Heart left ventricle (tissue), 16 donors: Measurements from ENCODE around the gene DNMT1. TPM values are rescaled to one million over a fixed set of nuclear protein-coding genes. Genes with fewer than 3 reads are reported as not detected.
"Not testable (repeated sequence)": the region's sequence is repeated elsewhere in the genome, so short reads cannot be mapped to it uniquely, and the experiment has no call there.

Experiments used
- ATAC-seq, 4 donors: fragments of 200-7000 bp; cut with Tn5 transposase; one replicate each; pipeline ENCODE4 v1.9.1; 2020 to 2022; ENCODE audit warnings: moderate library complexity in 4 of 4, mild to moderate bottlenecking in 3 of 4, moderate number of reproducible peaks in 1 of 4
- DNase-seq, 5 donors: peaks; one replicate each; pipeline ENCODE4 v3.0.0-alpha.2; 2020
- H3K27ac ChIP-seq, 12 donors: fragments of 200-600 bp; sonication (generic) in 4 of 12; one replicate each; pipeline versions ENCODE4 v1.5.0 to v1.8.0; 2016 to 2022; ENCODE audit warnings: mild to moderate bottlenecking in 2 of 12
- H3K27me3 ChIP-seq, 9 donors: fragments of 200-600 bp; sonication (generic) in 2 of 9; one replicate each; pipeline versions ENCODE4 v1.5.1 to v1.8.0; 2016 to 2022; ENCODE audit warnings: mild to moderate bottlenecking in 3 of 9
- H3K36me3 ChIP-seq, 9 donors: fragments of 200-600 bp; sonication (generic) in 2 of 9; one replicate each; pipeline versions ENCODE4 v1.5.0 to v1.8.0; 2018 to 2022; ENCODE audit warnings: mild to moderate bottlenecking in 2 of 9
- H3K4me1 ChIP-seq, 12 donors: fragments of 200-600 bp; sonication (generic) in 4 of 12; one replicate each; pipeline versions ENCODE4 v1.5.0 to v1.8.0; 2016 to 2022; ENCODE audit warnings: mild to moderate bottlenecking in 3 of 12
- H3K4me3 ChIP-seq, 12 donors: fragments of 200-600 bp; sonication (generic) in 4 of 12; one replicate each; pipeline versions ENCODE4 v1.5.0 to v1.8.0; 2017 to 2022; ENCODE audit warnings: mild to moderate bottlenecking in 9 of 12, moderate library complexity in 4 of 12
- H3K9me3 ChIP-seq, 12 donors: fragments of 200-600 bp; sonication (generic) in 4 of 12; one replicate each; pipeline versions ENCODE4 v1.5.0 to v1.8.0; 2016 to 2022; ENCODE audit warnings: mild to moderate bottlenecking in 1 of 12
- CTCF ChIP-seq, 12 donors: fragments of 200-600 bp; sonication (generic) in 4 of 12; IDR thresholded peaks; one replicate each; pipeline versions ENCODE4 v1.5.0 to v1.8.0; 2018 to 2022; ENCODE audit warnings: antibody characterized with exemption in 12 of 12, mild to moderate bottlenecking in 5 of 12
- POLR2A ChIP-seq, 2 donors: fragments of 450-650 bp; IDR thresholded peaks; one replicate each; pipeline ENCODE4 v1.6.1; 2017; ENCODE audit warnings: antibody characterized with exemption in 2 of 2, mild to moderate bottlenecking in 2 of 2, moderate library complexity in 2 of 2
- WGBS, 4 donors: extraction: QIAGEN DNeasy Blood & Tissue Kit in 2 of 4; methylation state at CpG; one replicate each; pipeline versions ENCODE4 v1.1.5 to v1.1.7; 2013 to 2018; 5-methylcytosine and 5-hydroxymethylcytosine counted together
- intact Hi-C, 10 donors: fragments of 100-400 bp; cut with DNase I; formaldehyde crosslinking; loops; one replicate each; pipeline versions ENCODE4 v1.11.1 to v1.14.2; 2022
- long read RNA-seq, 3 donors: library from polyadenylated mRNA; unstranded; transcript quantifications; one replicate each; pipeline ENCODE4 v2.0.0, GENCODE V29; 2020 to 2021
- polyA plus RNA-seq, 2 donors: library from polyadenylated mRNA; stranded (reverse); fragments of 200-250 nt; gene quantifications; one replicate each; pipeline ENCODE4 v1.2.3, GENCODE V29; 2013
- total RNA-seq, 9 donors: library from RNA; depleted of rRNA in 2 of 9; stranded (reverse); fragments of >200 nt in 2 of 9; fragmentation: NEBNext Ultra II Directional in 3 of 9; extraction: Animal tissue kit (Norgen Biotek cat#: 25700) in 3 of 9; gene quantifications; one replicate each; pipeline versions ENCODE4 v1.1.0 to v1.2.4, GENCODE V29; 2016 to 2023
- donor health status: ischemic (EF 13 %, LVEDD 7.1; RV severe dilation, severe dysfunction).
- donor health status: healthy with polysubstance abuse.
- donor health status: DM: no; HTN: yes; CAD: no.
- donor health status: DM: no; HTN: no; CAD: no.
- donor health status: ischemic (EF 25% LVEDD 6.9; RV normal size, moderate dysfunction).
- donor health status: ischemic (EF 25% LVEDD 5.7; RV mildly dilated, moderate dysfunction).
- donor health status: healthy.
- donor health status: DM: yes; HTN: yes; CAD: no.
- donor health status: ischemic (EF 35%, LVEDD 5.7; RV mildly dilated, moderate dysfunction).
- donor health status: nonischemic (EF 11% LVEDD 7.7; RV severe dilation, severe dysfunction).
- donor health status: DM: yes; HTN: yes; CAD: no.
- donor health status: PGD.
- donor health status: ischemic (EF 29% LVEDD 5.4; RV normal size, mild dysfunction).
- donor health status: nonischemic (EF 23%, LVEDD 6.1; RV moderate dilation, normal function).

DNMT1 gene
- total RNA-seq (10 to 100 TPM; 16.1 to 61.6 (median 25.8) TPM), polyA plus RNA-seq (10 to 100 TPM; 17.3 to 23.5 TPM)
- long read RNA-seq, donor 1, full-length matches to known transcripts: 2 of 14 reads
- long read RNA-seq, donor 1, partial matches to known transcripts: 8 of 14 reads
- long read RNA-seq, donor 1, other reads (novel, unspliced or antisense): 4 of 14 reads
- long read RNA-seq, donor 2, full-length matches to known transcripts: 2 of 21 reads
- long read RNA-seq, donor 2, partial matches to known transcripts: 9 of 21 reads
- long read RNA-seq, donor 2, other reads (novel, unspliced or antisense): 10 of 21 reads
- long read RNA-seq, donor 3, full-length matches to known transcripts: 1 of 17 reads
- long read RNA-seq, donor 3, partial matches to known transcripts: 12 of 17 reads
- long read RNA-seq, donor 3, other reads (novel, unspliced or antisense): 4 of 17 reads

GRCh38 chr19:10194500-10195198 is at the start of gene DNMT1:
Gene DNMT1 (minus strand): TSS chr19:10194953. CDS start chr19:10194899, 54 bp downstream.
- DNase-seq (peak; percentile 95 to 98 (median 96)), ATAC-seq (peak; percentile 96 to 99 (median 98))
- TF ChIP-seq CTCF (IDR thresholded peaks at IDR 0.05): no peak
- peak in 1 of 2 donors; percentile 71 for TF ChIP-seq POLR2A (IDR thresholded peaks at IDR 0.05)
- H3K4me3 ChIP-seq: peak within 1 kb of the TSS; percentile 46 to 94 (median 76)
- H3K27ac ChIP-seq: peak within 1 kb of the TSS; percentile 52 to 92 (median 86)
- WGBS, 4 donors: 0 to 1% (median 0%) methylated on average over 11 to 71 of the region's 71 CpGs
- no peaks in the 10 kb centered on the region for H3K9me3 ChIP-seq
- H3K36me3 ChIP-seq: peaks cover 0 to 23% (median 0%) of the 10 kb centered on the region in 9 donors
- no peaks in the 10 kb centered on the region for H3K27me3 ChIP-seq
- intact Hi-C loops: loop anchor here in 7 of 10 donors (1.0 to 10.0 kb wide), 7 partner anchors 33 to 58 kb away; partner anchors contain the start of genes MRPL4 (in 1 of the 7) and S1PR2 (in 1 of the 7)
- H3K4me1 ChIP-seq: peaks cover 0 to 53% (median 20%) of the 10 kb centered on the region in 12 donors

GRCh38 chr19:10243606-10244005 is 48.9 kb upstream of the DNMT1 start:
- Histone ChIP-seq H3K36me3 (no peaks in the 10 kb centered on the region), H3K27me3 (no peaks in the 10 kb centered on the region), H3K27ac (no peak overlapping the region), H3K9me3 (no peaks in the 10 kb centered on the region), H3K4me3 (no peak overlapping the region), H3K4me1 (peaks cover 0 to 2% (median 0%) of the 10 kb centered on the region in 12 donors)
- no peak for DNase-seq
- ATAC-seq: no peak
- TF ChIP-seq POLR2A (IDR thresholded peaks at IDR 0.05) (no peak), CTCF (IDR thresholded peaks at IDR 0.05) (no peak)
- WGBS, 4 donors: 92 to 97% (median 96%) methylated on average over 2 to 7 of the region's 7 CpGs
- intact Hi-C loops: loop anchor here in 2 of 10 donors (10.0 kb wide), 2 partner anchors 49 to 129 kb away; partner anchors contain the start of genes EIF3G (in 2 of the 2), P2RY11 (in 2 of the 2) and DNMT1 (in 1 of the 2)

- H3K27me3 ChIP-seq, H3K36me3 ChIP-seq, DNase-seq, ATAC-seq, H3K4me3 ChIP-seq, H3K27ac ChIP-seq, H3K9me3 ChIP-seq: not testable (repeated sequence)
- intact Hi-C loops: loop anchor here in 2 of 10 donors (10.0 kb wide), 2 partner anchors 47 to 127 kb away; partner anchors contain the start of genes EIF3G (in 2 of the 2), P2RY11 (in 2 of the 2) and DNMT1 (in 1 of the 2)
- peaks cover 0 to 16% (median 5%) of the 10 kb centered on the region in 12 donors for H3K4me1 ChIP-seq
- WGBS, 4 donors: 93 to 97% (median 96%) methylated on average over 11 of the region's 11 CpGs
Observed at GRCh38 chr19:10241826-10242449, 47.2 kb upstream of the DNMT1 start.

GRCh38 chr19:10238172-10238783 is 43.5 kb upstream of the DNMT1 start:
- DNase-seq: peak; percentile 59 to 87 (median 81)
- Histone ChIP-seq H3K9me3 (no peaks in the 10 kb centered on the region), H3K4me3 (no peak overlapping the region), H3K27me3 (no peaks in the 10 kb centered on the region), H3K4me1 (peaks cover 0 to 37% (median 15%) of the 10 kb centered on the region in 12 donors), H3K36me3 (no peaks in the 10 kb centered on the region), H3K27ac (peak overlapping the region in 6 of 12 donors; percentile 2 to 75 (median 54))
- WGBS, 4 donors: 59 to 64% (median 62%) methylated on average over 11 to 12 of the region's 12 CpGs
- no peak for TF ChIP-seq CTCF (IDR thresholded peaks at IDR 0.05)
- no peak for TF ChIP-seq POLR2A (IDR thresholded peaks at IDR 0.05)
- intact Hi-C loops: loop anchor here in 2 of 10 donors (5.0 kb wide), 1 partner anchor 46 kb away; the partner anchor contains the start of gene DNMT1 (in 2 of the 2)
- ATAC-seq: peak; percentile 17 to 81 (median 56)
